T-helper 17 cell (primary cell): ENCODE data around the gene NEURL4. TPM values are rescaled to one million over a fixed set of nuclear protein-coding genes. Genes with fewer than 3 reads are reported as not detected.

ENCODE experiments used
- ATAC-seq: fragments of 150-1000 bp; cut with Tn5 transposase; 2 replicates; pipeline ENCODE4 v1.10.0; 2021; ENCODE audit warnings: mild to moderate bottlenecking, moderate library complexity
- DNase-seq, 3 donors: peaks; one replicate each; pipeline versions ENCODE4 v3.0.0 to v3.0.0-alpha.2; 2020 to 2021
- H3K9me3 ChIP-seq: one replicate; pipeline ENCODE4 v1.7.0; 2013; ENCODE audit warnings: low read length, mild to moderate bottlenecking; ENCODE audit not compliant: control insufficient read depth, poor library complexity, severe bottlenecking
- H3K27ac Mint-ChIP-seq: one replicate; pipeline ENCODE4 v1.8.0; 2022; ENCODE audit warnings: mild to moderate bottlenecking, moderate library complexity, mixed read lengths
- H3K27me3 Mint-ChIP-seq: one replicate; pipeline ENCODE4 v1.8.0; 2022; ENCODE audit warnings: mixed read lengths
- H3K36me3 Mint-ChIP-seq: one replicate; pipeline ENCODE4 v1.8.0; 2022; ENCODE audit warnings: low read depth, mixed read lengths
- H3K4me1 Mint-ChIP-seq: one replicate; pipeline ENCODE4 v1.8.0; 2022; ENCODE audit warnings: mild to moderate bottlenecking, mixed read lengths
- H3K4me3 Mint-ChIP-seq: one replicate; pipeline ENCODE4 v1.8.0; 2022; ENCODE audit warnings: mild to moderate bottlenecking, moderate library complexity, mixed read lengths
- total RNA-seq, 4 donors: library from RNA in 2 of 4; stranded (reverse) in 2 of 4; gene quantifications; one replicate each; pipeline ENCODE4 v1.2.3 and lab custom pipeline; 2022 to 2026

Gene NEURL4
- total RNA-seq, 2 donors from 2014 or later = 29.9 to 43.8 TPM

DNA sequence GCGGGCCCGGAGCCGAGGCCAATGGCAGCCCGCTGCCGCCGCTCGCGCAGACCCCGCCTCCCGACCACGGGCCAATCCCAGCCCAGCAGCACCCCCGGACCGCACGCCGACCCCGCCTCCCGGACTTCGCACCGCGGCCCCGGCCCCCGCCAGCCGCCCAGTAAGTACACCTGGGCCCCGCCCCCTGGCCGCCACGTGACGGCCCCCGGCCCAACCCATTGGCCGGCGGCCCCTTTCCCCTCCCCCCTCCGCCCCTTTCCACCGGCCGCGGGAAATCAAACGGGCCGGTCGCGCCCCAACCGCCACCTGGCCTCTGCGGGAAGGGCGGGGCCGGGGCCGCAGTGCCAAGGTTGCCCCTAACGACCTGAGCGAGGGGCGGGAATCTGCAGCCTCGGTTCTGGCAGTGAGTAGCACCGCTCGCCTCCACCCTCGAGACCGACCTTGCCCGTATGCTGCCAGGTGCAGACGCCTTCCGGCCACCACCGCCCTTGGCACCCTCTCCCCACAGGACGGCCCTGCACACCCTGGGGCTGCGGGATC, 34.5 kb downstream of the NEURL4 start, which contains the start of gene YBX2:
Gene YBX2 (minus strand): TSS at position 26 of the 540 bp plus-strand sequence. CDS start 139 bp downstream, outside the sequence.
- H3K9me3 ChIP-seq = no peaks in the 10 kb centered on the region
- H3K36me3 Mint-ChIP-seq = peaks cover 3% of the 10 kb centered on the region
- DNase-seq = peak in 2 of 3 donors; percentile 75 to 76
- peak; percentile 83 for ATAC-seq
- H3K4me1 Mint-ChIP-seq = peaks cover 14% of the 10 kb centered on the region
- H3K27ac Mint-ChIP-seq = peak within 1 kb of the TSS; percentile 85
- peak within 1 kb of the TSS; percentile 88 for H3K4me3 Mint-ChIP-seq
- peaks cover 13% of the 10 kb centered on the region for H3K27me3 Mint-ChIP-seq

DNA sequence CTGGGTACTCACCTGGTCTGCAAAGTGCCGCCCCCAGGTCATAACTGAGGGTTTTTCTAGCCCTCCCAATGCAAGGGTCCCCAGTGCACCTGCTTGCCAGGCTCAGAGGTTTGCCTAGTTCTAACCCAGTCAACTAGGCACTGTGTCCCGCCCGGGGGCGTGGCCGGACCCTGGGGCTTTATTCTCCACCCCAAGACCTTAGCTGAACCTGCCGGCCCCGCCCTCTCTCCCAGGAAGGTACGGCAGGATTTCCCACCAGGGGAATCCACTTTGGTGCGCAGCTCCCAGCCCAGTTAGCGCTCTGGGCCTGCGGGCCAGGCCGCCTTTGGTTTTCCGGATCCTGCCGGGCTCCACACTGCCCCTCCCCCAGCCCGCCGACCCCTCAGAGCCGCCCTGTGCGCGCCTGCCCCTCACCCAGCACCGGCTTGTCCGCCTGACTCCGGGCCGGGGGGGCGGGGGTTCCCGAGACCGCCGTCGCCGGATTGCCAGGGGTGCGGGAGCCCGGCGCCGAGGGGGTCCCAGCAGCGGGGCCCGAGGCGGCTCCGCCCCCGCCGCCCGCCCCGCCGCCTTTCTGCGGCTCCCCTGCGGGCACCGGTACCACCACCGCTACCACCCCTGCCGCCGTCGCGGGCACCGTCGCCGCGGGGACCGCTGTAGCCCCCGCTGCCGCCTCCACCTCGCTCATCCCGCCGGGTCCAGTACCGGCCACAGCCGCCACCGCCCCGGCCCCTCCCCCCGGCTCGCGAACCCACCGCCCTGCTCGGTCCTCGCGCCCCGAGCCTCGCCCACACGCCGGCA, 35.1 kb downstream of the NEURL4 start:
- Mint-ChIP-seq H3K4me3 (peak overlapping the region; percentile 88), H3K27ac (no peak overlapping the region), H3K27me3 (peaks cover 12% of the 10 kb centered on the region), H3K4me1 (peaks cover 14% of the 10 kb centered on the region), H3K36me3 (peaks cover 3% of the 10 kb centered on the region)
- H3K9me3 ChIP-seq = no peaks in the 10 kb centered on the region
- DNase-seq = peak in 1 of 3 donors; percentile 40
- no peak for ATAC-seq

DNA sequence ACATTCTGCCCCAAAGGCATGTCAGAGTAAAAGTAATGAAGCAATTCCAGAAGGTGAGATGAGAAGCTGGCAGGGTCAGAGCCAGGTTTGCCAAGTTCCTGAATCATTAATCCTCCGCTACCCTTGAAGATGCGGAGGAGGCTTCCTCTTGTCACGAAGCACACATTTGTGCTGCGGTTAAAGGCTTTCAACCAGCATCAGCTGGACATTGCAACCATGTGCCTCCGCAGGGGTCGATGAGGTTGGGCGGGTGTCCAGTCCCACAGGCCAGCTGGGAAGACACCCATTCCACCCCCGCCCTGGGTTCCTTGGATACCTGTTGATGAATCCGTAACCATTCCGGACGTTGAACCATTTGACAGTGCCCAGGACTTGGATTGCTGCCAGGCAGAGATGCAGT, 36.0 kb downstream of the NEURL4 start:
- Mint-ChIP-seq H3K27me3 (peaks cover 16% of the 10 kb centered on the region), H3K27ac (no peak overlapping the region), H3K36me3 (peaks cover 3% of the 10 kb centered on the region), H3K4me1 (peaks cover 14% of the 10 kb centered on the region), H3K4me3 (peak overlapping the region; percentile 52)
- H3K9me3 ChIP-seq = no peaks in the 10 kb centered on the region
- no peak for ATAC-seq
- no peak for DNase-seq

DNA sequence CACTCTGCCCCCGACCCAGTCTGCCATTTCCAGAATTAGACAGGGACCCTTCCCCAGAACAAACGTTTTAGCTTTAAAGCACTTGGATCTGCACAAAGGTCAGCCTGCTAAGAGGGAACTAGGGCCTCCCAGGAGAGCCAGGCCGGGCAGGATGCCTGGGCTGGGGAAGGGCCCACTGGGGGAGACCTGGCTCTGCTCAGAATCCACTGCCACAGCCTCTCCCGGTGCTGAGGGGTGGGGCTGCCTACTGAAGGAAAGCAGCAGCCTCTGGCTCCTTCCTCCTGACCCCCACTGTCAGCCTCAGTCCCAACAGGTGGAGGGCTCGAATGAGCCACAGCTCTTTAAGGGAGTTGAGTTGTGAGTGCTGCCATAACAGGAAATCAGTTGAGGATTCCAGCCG, 36.4 kb downstream of the NEURL4 start:
- Mint-ChIP-seq H3K27me3 (peaks cover 21% of the 10 kb centered on the region), H3K36me3 (peaks cover 3% of the 10 kb centered on the region), H3K4me3 (peak overlapping the region; percentile 52), H3K27ac (no peak overlapping the region), H3K4me1 (peaks cover 14% of the 10 kb centered on the region)
- ATAC-seq (no peak), DNase-seq (no peak)
- H3K9me3 ChIP-seq = no peaks in the 10 kb centered on the region

DNA sequence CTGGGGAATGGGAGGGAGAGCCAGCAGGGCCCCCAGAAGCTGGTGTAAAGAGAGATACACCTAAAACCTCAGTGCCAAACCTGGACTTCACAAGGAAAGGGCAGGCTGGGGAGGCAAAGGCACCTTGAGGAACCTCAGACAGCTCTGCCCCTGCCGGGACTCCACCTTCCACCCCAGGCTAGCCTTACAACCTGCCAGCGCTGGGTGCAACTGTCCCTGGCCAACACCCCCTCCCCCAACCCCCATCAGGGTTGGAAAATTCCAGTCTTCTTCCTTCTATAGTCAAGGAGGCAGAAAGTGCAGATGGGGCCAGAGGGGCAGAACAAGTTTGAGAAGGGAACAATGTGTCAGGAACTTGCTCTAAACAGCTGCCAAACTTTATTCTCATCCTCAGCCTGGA, 36.9 kb downstream of the NEURL4 start:
- Mint-ChIP-seq H3K36me3 (peaks cover 3% of the 10 kb centered on the region), H3K4me3 (no peak overlapping the region), H3K27me3 (peaks cover 22% of the 10 kb centered on the region), H3K4me1 (peaks cover 14% of the 10 kb centered on the region), H3K27ac (no peak overlapping the region)
- H3K9me3 ChIP-seq = no peaks in the 10 kb centered on the region
- ATAC-seq (no peak), DNase-seq (no peak)

DNA sequence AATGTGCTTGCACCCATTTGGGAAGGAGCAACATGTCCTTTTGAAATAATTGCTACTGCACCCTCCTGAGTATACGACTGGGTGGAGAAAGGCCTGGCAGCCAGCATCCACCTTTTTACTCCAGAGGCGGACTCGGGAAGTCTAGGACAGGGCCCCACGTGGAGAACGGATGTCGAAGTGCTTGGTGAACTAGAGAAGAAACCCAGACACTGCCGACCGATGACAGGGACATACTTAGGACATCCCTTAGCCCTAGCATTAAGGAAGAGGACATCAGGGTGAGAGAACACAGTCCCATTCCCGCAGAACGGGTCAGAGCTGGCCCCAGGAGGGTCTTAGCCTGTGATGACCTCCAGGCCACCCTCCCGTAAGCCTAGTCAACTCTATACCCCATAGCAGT, 38.5 kb downstream of the NEURL4 start:
- H3K4me1 Mint-ChIP-seq = peaks cover 9% of the 10 kb centered on the region
- H3K27me3 Mint-ChIP-seq = peaks cover 23% of the 10 kb centered on the region
- ATAC-seq = no peak
- DNase-seq = no peak
- H3K27ac Mint-ChIP-seq = no peak overlapping the region
- no peak overlapping the region for H3K4me3 Mint-ChIP-seq
- no peaks in the 10 kb centered on the region for H3K9me3 ChIP-seq
- peaks cover 3% of the 10 kb centered on the region for H3K36me3 Mint-ChIP-seq

DNA sequence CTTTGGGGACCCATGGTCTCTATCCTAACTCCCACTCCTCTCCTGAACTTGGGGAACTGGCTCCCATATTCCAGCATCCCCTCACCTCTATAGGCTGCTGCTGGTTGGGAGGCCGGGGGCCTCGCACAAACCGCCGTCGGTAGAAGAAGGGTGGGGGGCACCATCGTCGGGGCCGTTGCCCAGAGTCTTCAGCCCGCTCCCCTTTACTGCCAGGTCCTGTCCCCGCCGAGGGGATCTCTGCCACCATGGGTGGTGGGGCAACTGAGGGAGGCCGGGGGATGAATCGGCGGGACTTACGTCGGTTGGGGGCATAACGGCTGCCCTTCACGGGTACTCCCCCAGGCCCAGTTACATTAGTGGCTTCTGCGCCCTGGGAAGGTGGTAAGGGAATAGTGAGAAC, 39.0 kb downstream of the NEURL4 start:
- ATAC-seq (no peak), DNase-seq (no peak)
- no peak overlapping the region for H3K4me3 Mint-ChIP-seq
- no peak overlapping the region for H3K27ac Mint-ChIP-seq
- H3K9me3 ChIP-seq = no peaks in the 10 kb centered on the region
- peaks cover 7% of the 10 kb centered on the region for H3K4me1 Mint-ChIP-seq
- peaks cover 24% of the 10 kb centered on the region for H3K27me3 Mint-ChIP-seq
- peaks cover 3% of the 10 kb centered on the region for H3K36me3 Mint-ChIP-seq

DNA sequence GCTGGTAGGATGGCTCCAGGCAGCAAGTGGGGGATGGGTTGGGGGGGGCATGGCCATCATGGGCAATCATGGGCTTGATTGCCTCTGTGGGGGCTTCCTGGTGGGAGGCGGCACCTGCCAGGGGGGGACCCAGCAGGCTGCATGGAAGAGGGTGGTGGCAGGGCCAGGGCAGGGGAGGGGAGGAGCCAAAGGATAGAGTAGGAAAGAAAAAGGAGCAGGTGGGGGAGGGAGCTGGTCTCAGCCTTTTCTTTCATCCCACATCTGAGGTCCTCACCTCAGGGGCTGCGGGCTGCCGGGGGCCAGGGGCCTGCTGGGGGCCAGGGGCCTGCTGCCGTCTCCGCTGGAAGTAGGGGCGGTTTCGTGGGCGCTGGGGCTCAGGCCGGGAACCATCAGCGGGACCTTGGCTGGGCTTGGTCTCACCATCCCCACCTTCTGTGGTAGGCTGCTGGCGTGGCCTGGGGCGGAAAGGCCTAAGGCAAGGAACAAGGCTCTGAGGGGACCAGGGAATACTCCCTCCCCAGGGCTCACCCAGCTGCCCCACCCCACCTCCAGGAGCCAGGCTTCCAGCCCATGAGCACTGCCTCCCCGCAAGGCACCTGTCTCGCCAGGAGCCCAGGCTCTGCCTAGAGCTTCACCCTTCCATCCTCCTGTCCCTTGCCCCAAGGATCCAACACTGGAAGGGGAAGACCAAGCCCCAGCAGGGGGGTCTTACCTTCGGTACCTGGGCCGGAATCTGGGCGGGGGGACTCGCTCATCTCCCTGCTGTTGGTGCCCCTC, 39.7 kb downstream of the NEURL4 start:
- Mint-ChIP-seq H3K27ac (no peak overlapping the region), H3K36me3 (peaks cover 3% of the 10 kb centered on the region), H3K4me3 (no peak overlapping the region), H3K27me3 (peaks cover 25% of the 10 kb centered on the region), H3K4me1 (peaks cover 4% of the 10 kb centered on the region)
- ATAC-seq (no peak), DNase-seq (no peak)
- no peaks in the 10 kb centered on the region for H3K9me3 ChIP-seq

DNA sequence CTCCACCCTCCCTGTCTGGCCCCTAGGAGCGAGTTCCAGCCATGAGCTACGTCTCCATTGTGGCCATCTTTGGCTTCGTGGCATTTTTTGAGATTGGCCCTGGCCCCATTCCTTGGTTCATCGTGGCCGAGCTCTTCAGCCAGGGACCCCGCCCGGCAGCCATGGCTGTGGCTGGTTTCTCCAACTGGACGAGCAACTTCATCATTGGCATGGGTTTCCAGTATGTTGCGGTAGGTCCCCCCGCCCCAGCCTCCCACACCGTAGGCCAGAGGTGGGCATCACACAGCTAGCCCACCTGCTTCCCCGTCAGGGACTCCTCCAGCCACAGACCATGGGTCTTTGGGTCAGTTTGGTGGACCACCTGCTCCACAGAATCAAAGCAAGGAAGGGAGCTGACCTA, 43.5 kb downstream of the NEURL4 start:
- H3K4me3 Mint-ChIP-seq = no peak overlapping the region
- no peak for DNase-seq
- H3K36me3 Mint-ChIP-seq = no peaks in the 10 kb centered on the region
- no peak overlapping the region for H3K27ac Mint-ChIP-seq
- H3K9me3 ChIP-seq = no peaks in the 10 kb centered on the region
- ATAC-seq = no peak
- H3K27me3 Mint-ChIP-seq = peaks cover 45% of the 10 kb centered on the region
- H3K4me1 Mint-ChIP-seq = peaks cover 13% of the 10 kb centered on the region

DNA sequence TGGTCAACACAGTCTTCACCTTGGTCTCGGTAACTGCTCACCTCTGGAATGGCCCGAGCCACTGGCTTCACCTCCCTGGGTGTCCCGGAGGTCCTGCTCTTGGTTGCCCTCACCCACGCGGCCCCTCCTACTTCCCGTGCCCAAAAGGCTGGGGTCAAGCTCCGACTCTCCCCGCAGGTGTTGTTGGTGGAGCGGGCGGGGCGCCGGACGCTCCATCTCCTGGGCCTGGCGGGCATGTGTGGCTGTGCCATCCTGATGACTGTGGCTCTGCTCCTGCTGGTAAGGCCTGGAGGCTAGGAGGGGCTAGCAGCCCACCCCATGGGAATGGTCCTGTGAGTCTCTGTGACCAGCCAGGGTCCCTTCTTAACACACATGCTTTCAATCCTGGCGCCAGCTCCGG, 44.2 kb downstream of the NEURL4 start:
- no peak for DNase-seq
- Mint-ChIP-seq H3K36me3 (no peaks in the 10 kb centered on the region), H3K4me1 (peaks cover 20% of the 10 kb centered on the region), H3K27me3 (peaks cover 45% of the 10 kb centered on the region), H3K4me3 (no peak overlapping the region), H3K27ac (no peak overlapping the region)
- H3K9me3 ChIP-seq = no peaks in the 10 kb centered on the region
- ATAC-seq = no peak

DNA sequence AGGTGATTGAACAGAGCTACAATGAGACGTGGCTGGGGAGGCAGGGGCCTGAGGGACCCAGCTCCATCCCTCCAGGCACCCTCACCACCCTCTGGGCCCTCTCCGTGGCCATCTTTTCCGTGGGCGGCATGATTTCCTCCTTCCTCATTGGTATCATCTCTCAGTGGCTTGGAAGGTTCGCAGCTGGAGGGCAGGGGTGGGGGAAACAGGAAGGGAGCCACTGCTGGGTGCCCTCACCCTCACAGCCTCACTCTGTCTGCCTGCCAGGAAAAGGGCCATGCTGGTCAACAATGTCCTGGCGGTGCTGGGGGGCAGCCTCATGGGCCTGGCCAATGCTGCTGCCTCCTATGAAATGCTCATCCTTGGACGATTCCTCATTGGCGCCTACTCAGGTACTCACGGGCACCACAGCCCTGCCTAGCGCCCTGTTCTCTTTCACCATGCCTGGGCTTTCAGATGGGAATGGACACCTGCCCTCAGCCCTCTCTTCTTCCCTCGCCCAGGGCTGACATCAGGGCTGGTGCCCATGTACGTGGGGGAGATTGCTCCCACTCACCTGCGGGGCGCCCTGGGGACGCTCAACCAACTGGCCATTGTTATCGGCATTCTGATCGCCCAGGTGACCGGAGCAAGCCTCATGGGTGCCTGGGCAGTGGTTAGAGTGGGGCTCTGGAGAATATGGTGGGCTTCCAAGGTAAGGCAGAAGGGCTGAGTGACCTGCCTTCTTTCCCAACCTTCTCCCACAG, 45.5 kb downstream of the NEURL4 start:
- Mint-ChIP-seq H3K4me1 (peaks cover 22% of the 10 kb centered on the region), H3K27ac (no peak overlapping the region), H3K27me3 (peaks cover 45% of the 10 kb centered on the region), H3K36me3 (no peaks in the 10 kb centered on the region), H3K4me3 (peak overlapping the region; percentile 72)
- ATAC-seq (no peak), DNase-seq (no peak)
- no peaks in the 10 kb centered on the region for H3K9me3 ChIP-seq

DNA sequence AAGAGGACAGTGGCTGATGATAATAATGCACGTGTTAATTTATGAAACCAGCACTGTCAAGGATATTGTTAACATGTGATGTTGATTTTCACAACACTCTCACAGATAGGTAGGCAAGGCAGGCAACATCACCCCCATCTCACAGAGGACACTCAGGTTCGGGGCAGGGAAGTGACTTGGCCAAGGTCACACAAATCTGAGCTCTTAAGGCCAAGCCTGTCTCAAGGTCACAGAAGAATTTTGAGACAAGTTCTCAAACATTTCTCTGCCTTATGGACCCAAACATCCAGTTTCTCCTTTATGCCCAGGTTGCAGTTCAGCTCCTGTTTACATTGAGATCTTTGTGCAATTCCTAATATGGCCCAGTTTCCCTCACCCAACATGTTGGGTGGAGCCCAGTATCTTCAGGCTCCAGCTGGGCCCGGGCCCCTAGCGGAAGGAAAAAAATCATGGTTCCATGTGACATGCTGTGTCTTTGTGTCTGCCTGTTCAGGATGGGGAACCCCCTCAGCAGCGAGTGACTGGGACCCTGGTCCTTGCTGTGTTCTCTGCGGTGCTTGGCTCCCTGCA, 46.3 kb downstream of the NEURL4 start:
- H3K4me1 Mint-ChIP-seq = peaks cover 22% of the 10 kb centered on the region
- H3K9me3 ChIP-seq = no peaks in the 10 kb centered on the region
- ATAC-seq (no peak), DNase-seq (no peak)
- no peaks in the 10 kb centered on the region for H3K36me3 Mint-ChIP-seq
- peaks cover 38% of the 10 kb centered on the region for H3K27me3 Mint-ChIP-seq
- no peak overlapping the region for H3K27ac Mint-ChIP-seq
- H3K4me3 Mint-ChIP-seq = peak overlapping the region; percentile 71
